Suprapubic skin (tissue), 3 donors: ENCODE measurements around the gene CCL8.

Experiments
- CTCF ChIP-seq, 2 donors: fragments of 200-600 bp in 1 of 2; fragments of 450-650 bp in 1 of 2; sonication (generic) in 1 of 2; IDR thresholded peaks; one replicate each; pipeline ENCODE4 v1.5.1; 2016 to 2019; ENCODE audit warnings: antibody characterized with exemption in 2 of 2, mild to moderate bottlenecking in 1 of 2, moderate library complexity in 1 of 2
- POLR2AphosphoS5 ChIP-seq, 3 donors: sonication (generic); formaldehyde crosslinking; IDR thresholded peaks; one replicate each; pipeline ENCODE4 v1.6.1; 2017; ENCODE audit warnings: antibody characterized with exemption in 3 of 3

- TF ChIP-seq CTCF (IDR thresholded peaks at IDR 0.05), result no peak
- no peak for TF ChIP-seq POLR2AphosphoS5 (IDR thresholded peaks at IDR 0.05)
Measured at GRCh38 chr17:34347063-34347462, 27.8 kb downstream of the CCL8 start.
